DND-41 (cell line): ENCODE results near the gene TCERG1L.

Experiments
- EZH2 ChIP-seq: IDR thresholded peaks from 3 replicates; pipeline ENCODE4 v1.6.1; 2012; ENCODE audit warnings: borderline replicate concordance, low read depth, mild to moderate bottlenecking, moderate library complexity, low read length, inconsistent platforms; ENCODE audit not compliant: severe bottlenecking
- TF ChIP-seq, protein P1 (sequence below): IDR thresholded peaks from 2 replicates; pipeline ENCODE4 v1.5.1; 2012; ENCODE audit warnings: borderline replicate concordance, low read length, moderate library complexity, mild to moderate bottlenecking; ENCODE audit not compliant: poor library complexity, severe bottlenecking; ENCODE audit errors: extremely low read depth

GRCh38 chr10:131200856-131201470 lies 110.6 kb downstream of the TCERG1L start:
- TF ChIP-seq, protein P1, sequence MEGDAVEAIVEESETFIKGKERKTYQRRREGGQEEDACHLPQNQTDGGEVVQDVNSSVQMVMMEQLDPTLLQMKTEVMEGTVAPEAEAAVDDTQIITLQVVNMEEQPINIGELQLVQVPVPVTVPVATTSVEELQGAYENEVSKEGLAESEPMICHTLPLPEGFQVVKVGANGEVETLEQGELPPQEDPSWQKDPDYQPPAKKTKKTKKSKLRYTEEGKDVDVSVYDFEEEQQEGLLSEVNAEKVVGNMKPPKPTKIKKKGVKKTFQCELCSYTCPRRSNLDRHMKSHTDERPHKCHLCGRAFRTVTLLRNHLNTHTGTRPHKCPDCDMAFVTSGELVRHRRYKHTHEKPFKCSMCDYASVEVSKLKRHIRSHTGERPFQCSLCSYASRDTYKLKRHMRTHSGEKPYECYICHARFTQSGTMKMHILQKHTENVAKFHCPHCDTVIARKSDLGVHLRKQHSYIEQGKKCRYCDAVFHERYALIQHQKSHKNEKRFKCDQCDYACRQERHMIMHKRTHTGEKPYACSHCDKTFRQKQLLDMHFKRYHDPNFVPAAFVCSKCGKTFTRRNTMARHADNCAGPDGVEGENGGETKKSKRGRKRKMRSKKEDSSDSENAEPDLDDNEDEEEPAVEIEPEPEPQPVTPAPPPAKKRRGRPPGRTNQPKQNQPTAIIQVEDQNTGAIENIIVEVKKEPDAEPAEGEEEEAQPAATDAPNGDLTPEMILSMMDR = no peak
- TF ChIP-seq EZH2 = no peak
